DMS153 treated with DMSO at 0.1 percent for 48 hours (cell line): ENCODE data around the gene SLC6A19.

Experiments used
- DNase-seq: peaks from one replicate; lab custom pipeline; 2025; ENCODE audit not compliant: unreplicated experiment; lab: John Stamatoyannopoulos, UW

Gene SLC6A19

DNA sequence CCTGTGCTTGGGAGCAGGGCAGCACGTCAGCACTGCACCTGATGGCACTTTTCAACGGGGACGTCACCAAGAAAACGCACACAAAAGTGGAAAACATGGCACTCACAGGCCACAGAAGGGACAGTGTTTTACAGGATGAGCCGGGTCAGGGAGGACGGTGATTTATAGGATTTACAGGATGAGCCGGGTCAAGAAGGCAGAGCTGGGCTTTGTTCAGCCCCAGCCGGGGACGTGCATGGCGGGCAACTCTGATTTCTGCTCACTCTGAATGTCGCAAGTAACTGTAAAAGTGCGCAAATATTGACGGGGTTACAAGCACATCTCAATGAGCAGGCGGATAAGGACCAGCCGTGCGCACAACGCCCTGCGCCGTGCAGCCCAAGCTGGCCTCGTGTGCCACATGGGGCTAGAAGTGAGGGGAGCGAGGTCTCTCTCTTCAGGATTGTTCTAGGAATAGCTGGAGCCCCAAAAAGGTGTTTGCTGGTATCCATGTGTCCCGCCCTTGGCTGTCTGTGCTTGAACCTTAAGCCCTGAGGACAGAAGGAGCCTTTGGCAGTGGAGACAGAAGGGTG, 40.2 kb downstream of the SLC6A19 start:
- DNase-seq: no peak

DNA sequence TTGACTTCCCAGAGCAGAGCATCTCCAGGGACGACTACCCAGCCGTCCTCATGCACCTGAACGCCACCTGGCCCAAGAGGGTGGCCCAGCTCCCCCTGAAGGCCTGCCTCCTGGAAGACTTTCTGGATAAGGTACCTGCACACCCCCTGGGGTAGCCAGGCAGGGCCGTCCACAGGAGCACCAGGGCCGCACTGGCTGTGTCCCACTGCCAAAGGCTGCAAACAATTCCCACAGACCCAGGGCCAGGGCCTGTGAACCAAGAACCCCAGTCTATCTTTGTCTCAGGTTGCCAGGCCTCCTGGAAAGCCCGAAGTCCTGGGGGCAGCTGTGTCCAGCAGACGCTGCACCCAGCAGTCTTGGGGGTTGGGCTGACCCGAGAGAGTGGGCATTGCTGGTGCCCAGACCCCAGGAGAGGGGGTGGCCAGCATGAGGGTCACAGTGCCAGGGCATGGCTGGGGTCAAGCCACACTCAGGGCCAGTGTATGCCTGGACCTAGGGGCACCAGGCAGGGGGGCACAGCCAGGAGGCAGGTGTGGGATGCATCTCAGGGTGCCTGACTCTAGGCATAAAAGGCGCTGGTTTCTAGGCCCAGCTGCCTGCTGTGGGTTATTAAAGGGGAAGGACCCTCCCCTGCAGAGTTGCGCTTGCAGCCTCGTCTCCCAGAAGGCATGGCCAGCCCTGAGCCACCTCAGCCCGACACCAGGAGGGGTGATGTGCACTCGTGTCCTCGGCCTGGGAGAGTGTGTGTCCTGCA, 41.5 kb downstream of the SLC6A19 start:
- no peak for DNase-seq

DNA sequence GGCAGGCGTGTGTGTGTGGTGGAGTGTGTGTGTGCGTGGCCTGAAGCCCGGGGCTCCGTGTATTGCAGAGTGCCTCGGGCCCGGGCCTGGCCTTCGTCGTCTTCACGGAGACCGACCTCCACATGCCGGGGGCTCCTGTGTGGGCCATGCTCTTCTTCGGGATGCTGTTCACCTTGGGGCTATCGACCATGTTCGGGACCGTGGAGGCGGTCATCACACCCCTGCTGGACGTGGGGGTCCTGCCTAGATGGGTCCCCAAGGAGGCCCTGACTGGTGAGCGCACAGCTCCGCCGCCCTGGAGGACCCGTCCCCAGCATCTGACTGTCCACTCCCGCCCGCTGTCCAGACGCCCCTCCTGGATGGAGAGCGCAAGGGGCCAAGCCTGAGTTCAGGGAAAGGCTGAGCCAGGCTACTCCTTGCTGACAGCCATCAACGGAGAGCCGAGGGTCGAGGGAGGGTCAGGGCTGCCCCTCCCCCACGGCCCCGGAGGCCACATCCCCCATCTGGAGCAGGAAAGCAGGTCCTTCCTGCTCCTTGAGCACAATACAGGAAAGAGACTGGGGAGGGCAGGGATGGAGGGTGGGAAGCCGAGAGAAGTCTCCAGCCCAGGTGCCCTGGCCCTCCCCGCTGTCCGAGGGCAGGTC, 42.2 kb downstream of the SLC6A19 start:
- DNase-seq: no peak

DNA sequence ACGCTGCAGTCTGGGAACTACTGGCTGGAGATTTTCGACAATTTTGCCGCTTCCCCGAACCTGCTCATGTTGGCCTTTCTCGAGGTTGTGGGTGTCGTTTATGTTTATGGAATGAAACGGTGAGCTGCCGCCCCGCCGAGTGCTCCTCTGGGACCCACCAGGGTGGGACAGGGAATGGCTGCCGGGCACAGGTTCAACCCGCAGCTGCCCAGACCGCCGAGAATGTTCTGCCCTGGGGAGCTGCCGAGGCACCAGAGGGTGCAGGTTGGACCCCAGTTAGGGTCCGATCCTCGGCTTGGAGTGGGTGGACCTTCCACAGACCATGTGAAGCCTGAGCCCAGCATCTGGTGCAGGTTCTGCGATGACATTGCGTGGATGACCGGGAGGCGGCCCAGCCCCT, 42.9 kb downstream of the SLC6A19 start:
- no peak for DNase-seq

DNA sequence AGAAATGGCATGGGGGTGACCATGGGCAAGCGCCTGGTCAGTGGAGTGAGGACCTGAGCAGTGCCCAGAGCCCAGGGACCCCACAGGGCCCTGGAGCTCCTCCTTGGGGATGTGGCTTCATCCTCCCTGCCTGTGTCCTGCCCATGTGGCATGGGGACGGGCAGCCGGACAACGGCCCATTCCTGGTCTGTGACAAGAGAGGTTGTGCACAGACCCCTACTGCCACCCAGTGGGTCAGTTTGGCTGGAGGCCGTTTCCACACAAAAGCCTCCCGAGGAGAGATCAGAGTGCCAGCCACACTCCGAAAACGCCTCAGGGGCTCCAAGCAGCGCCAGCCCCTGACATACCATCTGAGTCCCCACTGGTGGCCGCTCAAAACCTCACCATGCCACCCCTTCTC, 43.6 kb downstream of the SLC6A19 start:
- DNase-seq: no peak

DNA sequence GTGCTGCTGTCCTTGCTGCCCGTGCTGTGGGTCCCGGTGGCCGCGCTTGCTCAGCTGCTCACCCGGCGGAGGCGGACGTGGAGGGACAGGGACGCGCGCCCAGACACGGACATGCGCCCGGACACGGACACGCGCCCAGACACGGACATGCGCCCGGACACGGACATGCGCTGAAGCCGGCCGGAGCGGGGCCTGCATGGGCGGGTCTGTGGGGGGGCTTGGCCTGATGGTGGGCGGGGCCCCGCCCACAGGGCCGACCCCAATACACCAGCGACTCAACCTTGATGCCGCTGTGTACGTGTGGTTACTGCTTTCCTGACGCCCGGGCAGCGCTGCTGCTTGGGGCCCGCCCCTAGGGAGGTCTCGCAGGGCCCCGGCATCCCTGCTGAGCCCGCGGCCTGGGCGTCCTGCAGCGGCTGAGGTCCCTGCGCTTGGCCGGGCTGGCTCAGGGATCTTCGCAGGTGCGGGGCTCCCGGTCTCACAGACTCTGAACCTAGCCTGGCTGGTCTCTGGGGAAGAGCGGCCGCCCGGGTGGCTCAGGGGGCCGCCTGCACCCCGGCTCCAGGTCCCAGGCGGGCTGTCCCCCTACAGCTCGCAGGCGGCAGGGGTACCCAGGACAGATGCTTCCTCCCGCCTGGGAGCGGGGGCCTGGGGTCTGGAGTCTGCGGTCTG, 44.6 kb downstream of the SLC6A19 start:
- DNase-seq: no peak

DNA sequence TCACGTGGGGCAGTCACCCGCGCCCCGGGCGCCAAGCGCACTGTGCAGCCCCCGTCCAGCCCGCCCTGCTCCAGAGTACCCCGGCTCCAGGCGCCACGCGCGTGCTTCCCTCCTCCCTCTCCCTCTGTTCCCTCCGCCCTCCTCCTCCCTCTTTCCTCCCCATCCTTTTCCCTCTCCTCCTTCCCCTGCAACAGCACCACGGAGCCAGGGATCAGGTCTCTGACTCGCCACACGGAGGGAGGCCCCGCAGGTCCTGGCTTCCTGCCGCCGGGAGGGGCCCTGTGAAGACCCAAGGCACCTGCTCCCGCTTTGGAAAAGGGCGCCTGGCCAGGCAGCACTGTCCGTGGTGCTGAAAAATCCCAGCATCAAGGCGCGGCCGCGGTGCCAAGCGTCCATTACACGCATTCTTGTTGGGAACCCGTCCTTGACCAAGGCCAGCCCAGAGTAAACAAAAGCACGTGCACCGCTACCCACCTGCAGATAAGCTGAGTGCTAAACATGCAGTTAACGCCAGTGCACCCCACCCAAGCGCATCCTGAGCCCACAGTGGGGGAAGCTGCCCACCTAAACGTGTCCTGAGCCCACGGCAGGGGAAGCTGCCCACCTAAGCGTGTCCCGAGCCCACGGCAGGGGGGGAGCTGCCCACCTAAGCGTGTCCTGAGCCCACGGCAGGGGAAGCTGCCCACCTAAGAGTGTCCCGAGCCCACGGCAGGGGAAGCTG, 45.5 kb downstream of the SLC6A19 start:
- peak; percentile 48 for DNase-seq

DNA sequence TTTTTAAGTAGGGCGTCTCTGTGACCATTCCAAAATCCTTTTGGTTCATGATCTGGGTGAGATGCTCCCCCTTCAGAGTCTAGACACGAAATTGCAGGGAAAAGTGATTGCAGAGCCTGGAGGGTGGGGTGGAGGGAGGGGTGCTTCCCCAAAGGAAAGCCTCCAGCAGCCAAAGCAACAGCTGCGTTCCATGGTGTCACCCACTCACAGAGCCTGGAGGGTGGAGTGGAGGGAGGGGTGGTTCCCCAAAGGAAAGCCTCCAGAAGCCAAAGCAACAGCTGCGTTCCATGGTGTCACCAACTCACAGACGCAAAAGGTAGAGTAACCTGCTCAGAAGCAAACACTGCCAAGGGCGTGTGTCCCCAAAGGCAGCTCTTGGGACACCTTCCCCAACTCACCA, 46.4 kb downstream of the SLC6A19 start:
- DNase-seq: no peak

DNA sequence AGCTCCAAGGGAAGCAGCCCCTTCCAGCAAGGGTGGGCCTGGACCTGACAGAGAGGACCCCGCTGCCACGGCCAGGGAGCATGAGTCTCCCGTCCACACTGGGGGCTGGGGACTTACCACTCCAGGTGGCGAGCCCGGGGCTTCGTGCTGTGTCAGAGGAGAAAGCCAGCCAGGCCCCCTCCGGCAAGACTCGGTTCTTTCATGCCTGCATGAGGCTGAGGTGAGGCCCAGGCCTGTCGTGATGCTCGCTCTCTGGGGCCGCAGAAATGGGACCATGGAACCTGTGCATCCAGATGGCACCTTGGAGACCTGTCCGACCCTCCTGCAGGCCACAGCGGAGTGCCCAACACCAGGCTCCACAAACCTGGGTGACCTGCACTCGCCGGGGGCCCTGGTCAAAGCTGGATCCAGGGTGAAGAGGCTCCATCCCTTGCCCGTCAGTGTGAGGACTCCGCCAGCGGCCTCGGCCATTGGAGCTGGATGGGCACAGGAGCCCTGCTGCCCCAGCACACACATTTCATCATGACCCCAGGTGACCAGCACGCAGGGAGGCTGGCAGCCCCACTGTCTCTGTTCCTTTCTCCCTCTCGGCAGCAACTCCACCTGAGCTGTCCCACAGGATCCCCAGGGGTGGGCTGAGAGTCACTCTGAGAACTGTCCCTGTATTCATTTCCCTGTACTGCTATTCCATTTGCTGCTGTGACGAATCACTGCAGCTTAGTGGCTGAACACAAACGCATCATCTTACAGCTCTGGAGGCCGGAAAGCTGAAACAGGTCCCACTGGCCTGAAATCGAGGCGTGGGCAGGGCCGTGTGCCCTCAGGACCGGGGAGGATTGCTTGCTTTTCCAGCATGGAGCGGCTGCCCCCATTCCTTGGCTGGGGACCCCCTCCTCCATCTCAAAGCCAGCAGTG, 48.2 kb downstream of the SLC6A19 start:
- no peak for DNase-seq

DNA sequence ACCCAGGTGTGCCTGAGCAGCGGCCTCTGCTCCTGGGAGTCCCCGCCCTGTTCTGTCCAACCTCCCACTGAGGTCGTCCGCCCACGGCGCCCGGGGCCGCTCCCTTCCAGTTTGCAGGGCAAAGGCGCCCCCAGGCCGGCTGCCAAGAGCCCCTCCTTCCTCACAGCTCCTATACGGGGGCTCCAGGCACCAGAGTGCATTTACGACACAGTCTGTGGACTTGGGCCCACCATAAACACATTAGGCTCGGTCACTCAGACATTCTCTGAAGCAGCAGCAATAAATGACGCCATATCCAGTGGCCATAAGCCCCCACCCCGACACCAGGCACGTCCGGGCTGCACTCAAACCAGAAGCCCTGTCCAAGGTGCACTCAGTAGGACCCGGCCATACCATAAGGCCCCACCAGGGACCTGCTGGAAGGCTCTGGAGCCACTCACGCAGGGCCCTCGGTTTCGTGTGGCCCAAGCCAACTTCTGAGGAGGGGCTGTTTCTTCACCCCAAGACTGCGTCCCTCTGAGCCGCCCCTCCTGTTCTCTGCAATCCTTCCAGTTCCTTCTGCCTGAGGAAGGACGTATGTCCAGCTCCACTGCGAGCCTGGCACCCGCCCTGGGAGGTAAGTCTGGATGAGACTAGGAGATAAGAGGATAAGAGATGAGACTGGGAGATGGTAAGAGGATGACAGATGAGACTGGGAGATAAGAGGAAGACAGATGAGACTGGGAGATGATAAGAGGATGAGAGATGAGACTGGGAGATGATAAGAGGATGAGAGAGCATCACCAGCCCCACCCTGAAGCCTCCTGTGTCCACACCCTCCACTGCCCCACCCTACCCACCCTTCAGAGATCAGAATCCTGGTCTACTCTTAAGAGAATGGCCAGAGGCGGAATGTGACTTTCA, 50.5 kb downstream of the SLC6A19 start:
- no peak for DNase-seq

DNA sequence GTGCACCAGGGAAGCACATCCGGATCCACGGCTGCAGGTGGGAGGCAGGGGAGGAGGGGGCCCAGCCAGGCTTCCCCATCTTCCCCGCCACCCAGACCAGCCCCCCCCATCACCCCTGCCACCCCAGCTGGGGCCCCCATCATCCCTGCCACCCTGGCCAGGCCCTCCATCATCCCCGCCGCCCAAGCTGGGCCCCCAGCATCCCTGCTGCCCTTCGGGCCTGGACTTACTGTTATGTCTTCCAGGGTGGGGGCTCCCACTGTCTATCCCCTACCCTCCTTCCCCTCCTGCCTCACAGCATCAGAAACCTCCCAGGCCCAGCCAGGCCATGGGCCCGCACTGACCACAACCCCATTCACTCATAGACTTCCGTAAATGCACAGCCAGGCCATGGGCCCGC, 51.3 kb downstream of the SLC6A19 start:
- DNase-seq: no peak

DNA sequence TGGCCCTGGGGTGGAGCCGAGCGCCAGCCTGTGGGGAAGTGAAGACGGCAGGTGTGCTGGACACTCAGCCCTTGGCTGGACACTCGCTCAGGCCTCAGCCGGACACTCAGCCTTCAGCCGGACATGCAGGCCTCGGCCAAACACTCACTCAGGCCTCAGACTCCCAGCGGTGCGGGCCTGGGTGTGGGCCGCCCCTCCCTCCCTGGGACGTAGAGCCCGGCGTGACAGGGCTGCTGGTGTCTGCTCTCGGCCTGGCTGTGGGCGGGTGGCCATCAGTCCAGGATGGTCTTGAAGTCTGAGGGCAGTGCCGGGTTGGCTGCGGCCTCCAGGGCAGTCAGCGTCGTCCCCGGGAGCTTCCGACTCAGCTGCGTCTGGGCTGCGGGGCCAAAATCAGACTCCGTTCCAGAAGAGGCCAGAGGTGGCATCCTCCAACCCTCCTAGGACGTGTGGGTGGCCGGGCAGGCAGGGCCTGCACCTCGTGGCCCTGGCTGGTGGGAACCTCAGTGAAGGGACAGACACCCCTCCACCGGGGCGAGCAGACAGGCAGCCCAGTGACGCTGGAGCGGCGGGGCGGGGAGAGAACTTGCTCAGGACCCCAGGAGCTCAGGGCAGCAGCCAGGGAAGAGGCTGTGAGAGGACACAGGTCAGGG, 52.2 kb downstream of the SLC6A19 start:
- DNase-seq: no peak

DNA sequence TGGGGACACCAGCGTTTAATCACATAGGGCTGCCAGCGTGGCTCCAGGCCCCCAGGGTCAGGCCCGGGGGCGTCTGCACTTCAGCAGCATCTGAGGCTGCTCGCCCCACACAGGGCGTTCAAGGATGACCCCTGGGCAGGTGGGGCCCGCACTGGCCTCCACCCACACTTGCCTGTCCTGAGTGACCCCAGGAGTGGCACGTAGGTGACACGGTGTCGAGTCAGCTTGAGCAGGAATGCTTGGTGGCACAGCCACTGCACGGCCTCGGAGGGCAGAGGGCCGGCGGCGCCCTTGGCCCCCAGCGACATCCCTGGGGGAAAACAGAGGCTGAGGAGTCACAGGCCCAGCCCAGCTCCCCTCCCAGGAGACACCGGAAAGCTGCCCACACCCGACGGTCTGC, 52.8 kb downstream of the SLC6A19 start:
- DNase-seq: no peak

DNA sequence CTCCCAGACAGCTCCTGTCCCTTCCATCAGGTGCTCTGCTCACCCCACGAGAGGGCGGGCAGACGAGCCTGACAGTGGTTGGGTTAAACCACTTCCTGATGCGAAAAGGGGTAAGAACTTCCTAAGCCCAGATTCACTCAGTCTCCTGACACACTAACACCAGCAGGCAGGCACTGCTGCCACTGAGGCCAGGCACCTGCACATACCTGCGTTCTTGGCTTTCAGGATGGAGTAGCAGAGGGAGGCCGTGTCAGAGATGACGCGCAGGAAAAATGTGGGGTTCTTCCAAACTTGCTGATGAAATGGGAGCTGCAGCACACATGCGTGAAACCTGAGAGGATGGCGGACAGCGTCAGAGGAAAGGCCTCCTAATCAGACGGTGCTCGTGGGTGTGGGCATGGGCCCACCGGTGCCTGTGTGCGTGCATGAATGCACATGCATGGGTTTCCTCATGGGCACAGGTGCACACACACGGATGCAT, 53.7 kb downstream of the SLC6A19 start:
- no peak for DNase-seq

DNA sequence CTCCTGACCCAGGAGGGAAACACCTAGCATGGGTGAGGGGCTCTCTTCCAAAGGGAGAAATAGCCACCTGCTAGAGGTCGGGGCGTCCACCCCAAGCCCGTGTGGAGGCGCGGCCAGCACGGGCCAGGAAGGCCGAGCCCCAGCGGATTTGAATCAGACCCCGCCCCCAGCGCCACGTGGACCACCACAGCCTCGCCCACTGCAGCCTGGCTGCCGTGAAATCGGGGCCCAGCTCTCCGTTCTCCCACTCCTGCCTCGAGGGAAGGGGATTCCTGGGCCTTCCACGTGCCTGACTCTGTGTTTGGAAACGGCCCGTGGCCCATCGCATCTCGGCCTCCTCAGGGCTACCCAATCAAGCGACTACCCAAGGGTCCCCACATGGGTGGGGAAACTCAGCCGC, 55.4 kb downstream of the SLC6A19 start:
- no peak for DNase-seq

DNA sequence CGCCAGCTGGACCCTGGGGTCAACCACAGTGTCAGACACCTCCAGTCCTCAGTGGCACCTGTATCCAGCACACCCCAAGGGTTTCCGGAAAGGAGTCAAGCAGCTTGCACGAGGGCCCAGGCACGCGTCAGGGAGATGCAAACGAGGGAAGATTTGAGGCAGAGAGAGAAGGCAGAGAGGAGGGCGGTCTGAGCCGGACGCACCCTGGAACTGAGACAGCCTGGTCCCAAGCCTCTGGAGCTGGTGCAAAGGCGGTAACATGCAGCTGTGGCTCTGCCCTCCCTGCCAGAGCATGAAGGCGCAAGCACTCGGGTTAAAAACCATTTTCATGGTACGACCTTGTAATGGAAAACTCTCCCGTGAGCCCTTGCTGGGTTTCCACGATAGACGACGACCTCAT, 56.0 kb downstream of the SLC6A19 start:
- DNase-seq: no peak

DNA sequence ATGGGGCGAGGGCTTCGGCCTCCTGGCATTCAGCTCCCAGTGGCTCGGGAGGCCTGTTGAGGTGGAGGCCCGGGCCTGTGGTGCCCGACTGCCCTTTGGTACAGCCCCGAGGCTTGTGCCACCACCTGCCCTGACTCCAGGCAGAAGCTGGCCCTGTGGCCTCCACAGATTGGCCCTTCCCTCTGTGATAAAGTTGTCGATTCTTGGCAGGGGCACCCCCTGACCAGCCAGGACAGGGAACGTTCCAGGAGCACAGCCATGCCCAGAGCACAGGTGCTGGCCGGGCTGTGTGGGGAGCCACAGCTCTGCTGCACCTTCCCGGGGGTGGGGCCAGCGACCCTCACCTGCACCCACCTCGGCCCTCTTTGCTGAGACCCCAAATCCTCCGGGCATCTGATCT, 56.4 kb downstream of the SLC6A19 start:
- no peak for DNase-seq

DNA sequence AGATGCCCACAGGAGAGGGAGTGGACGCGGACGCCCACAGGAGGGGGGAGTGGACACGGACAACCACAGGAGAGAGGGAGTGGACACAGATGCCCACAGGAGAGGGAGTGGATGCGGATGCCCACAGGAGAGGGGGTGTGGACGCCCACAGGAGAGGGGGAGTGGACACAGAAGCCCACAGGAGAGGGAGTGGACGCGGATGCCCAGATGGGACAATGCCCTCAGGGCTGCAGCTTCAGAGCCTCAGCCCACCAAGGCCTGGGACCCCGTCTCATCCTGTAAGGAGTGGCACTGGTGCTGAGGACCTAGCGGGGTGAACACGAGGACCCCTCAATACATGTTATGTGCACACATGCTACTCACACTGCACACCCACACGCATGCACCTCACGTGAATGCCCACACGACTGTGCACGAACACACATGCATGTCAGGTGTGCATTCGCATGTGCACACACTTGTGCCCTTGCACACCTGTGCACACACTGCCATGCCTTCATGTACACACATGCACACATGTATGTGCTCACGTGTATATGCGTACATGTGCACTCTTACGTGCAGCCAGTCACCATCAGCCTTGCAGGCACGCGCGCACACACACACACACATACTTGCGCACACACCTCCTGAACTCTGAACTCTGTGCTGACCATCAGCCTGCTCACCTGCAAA, 58.5 kb downstream of the SLC6A19 start:
- DNase-seq: no peak
